ENCODE data around the gene ZC3H6.
"Not testable (repeated sequence)": the region's sequence is repeated elsewhere in the genome, so short reads cannot be mapped to it uniquely, and the experiment has no call there.

ZC3H6 gene

DNA sequence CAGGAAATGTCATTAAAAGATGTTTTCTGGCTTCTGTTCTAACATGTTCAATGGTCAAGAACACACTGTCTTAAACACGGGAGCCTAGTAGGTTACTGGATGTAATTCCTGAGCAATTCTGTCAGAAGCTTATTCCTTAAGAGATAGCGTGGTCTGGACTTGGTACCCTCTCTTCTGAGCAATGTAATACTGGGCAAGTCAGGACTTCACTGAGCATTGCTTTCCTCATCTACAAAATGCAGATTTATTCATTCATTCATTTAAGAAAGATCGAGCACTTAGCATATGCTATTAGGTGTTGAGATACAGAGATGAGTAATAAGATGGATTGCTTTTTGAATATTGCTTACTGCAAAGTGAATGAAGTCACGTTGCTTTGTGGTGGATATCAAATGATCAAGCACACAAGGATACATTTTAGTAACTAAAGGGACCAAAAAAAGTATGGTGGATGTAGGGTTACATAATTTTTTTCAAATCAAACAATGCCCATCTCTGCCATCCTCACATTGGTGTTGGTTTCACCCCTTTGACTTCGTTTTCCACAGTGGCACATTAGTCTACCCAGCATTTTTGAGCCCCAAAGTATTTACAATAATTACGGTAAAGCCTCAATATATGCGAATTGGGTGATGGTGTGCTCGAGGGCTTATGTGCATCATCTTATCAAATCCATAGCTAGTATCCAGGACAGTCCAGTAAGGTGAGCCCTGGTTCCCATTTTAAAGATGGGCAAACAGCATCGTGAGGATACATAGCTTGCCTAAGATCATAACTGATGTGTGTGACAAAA, 65.3 kb downstream of the ZC3H6 start:
- DNase-seq, result no peak

- no peak for DNase-seq
Observed at GRCh38 chr2:112342067-112342550, 66.7 kb downstream of the ZC3H6 start.

DNA sequence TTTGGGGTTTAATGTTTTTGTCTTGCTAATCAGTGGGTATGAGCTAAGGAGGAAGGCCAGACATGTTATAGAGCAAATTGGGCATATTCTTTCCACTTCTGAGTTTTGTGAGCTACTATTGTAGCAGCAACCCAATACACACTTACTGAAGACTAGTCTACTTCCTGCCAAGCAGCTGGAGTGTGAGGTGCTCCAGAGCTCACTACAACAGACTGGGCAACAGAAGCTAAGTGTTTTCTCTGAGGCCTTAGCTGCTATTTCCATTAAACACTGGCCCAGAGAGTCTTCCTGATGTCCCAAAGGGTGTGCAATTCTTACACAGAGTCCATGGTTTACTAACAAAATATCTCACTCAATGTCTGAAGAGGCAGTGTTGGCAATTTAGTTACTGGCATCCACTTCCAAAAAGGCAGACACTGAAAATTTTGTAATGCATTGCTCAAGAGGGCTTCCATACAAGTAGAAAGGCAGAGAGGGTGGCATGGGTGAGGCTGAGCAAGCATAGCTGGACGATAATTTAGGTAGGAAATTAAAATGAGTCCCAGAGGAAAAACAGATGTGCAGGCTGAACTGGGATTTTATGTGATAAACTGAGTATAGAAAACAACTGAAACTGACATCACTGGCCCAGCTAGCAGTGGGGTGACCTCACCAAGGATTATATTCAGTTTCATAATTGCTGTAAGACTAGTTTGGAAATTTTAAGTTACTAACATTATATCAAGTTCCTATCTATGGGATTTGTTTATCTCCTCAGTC, 68.6 kb downstream of the ZC3H6 start:
- no peak for DNase-seq

GRCh38 chr2:112345030-112346027, 69.9 kb downstream of the ZC3H6 start:
- DNase-seq, result no peak

DNA sequence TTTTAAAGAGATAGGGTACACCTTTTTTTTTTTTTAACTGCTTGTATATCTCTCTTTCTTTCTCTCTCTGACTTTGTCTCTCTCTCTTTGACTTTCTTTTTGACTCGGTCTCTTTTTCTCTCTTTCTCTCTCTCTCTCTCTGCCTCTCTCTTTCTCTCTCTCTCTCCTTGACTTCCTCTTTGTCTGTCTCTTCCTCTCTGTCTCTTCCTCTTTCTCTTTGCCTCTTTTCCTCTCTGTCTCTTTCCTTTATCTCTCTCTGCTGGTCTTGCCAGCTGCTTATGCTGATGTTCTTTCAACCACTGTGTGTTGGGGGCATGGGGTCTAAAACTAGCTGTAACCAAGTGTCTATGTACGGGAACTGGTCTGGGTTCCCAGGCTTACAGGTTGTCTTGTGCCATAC, 76.9 kb downstream of the ZC3H6 start:
- not testable (repeated sequence) for DNase-seq

DNA sequence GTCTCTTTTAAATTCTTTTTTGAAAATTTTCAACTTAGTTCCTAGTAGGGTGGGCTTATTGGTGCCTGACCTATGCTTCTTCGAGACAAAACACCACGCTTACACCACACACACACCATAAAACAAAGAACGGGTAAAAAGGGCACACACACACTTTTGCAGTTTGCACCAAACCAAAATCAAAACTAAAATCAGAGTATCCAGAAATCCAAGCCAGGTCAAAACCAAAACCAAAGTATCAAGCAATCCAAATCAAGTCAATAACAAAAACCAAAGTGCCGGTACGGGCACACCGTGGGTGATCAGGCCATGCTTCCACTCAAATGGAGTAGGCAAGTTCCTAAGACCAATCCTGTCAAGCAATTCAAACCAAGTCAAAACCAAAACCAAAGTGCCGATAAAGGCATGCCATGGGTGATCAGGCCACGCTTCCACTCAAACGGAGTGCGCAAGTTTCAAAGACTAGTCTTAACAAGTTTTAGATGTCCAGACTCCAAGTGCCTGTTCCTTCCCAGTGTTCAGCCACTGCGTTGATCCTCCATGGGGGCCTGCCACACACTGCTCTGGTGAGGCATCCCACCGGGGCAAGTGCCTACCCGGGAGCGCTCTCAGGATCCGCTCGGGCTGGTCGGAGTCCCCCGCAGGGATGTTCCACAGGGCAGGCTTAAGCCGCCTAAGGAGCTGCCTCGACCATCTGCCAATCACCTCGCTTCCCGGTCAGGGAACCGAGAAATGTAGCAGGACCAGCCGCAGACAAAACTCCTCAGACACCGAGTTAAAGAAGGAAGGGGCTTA, 77.6 kb downstream of the ZC3H6 start:
- DNase-seq, result not testable (repeated sequence)

- DNase-seq, result not testable (repeated sequence)
Observed at GRCh38 chr2:112354335-112354734, 78.9 kb downstream of the ZC3H6 start.

DNA sequence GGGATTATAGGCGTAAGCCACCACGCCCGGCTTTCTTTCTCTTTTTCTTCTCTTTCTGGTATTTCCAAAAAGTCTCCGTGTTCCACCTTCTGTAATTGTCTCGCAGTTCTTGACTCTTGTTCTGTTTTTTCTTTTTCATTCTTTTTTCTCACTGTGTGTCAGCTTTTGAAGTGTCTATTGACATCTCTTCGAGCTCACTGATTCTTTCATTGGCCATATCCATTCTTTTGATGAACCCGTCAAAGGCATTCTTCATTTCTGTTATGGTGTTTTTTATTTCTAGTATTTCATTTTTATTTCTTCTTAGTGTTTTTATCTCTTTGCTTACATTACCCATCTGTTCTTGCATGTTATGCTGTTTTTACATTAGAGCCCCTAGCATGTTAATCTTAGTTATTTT, 84.7 kb downstream of the ZC3H6 start:
- not testable (repeated sequence) for DNase-seq

Measured in NCI-H2171 (cell line).